T47D (cell line): ENCODE data around the gene LRRIQ1.

ENCODE experiments used
- DNase-seq, 2 experiments: peaks; one replicate each; pipeline versions ENCODE4 v3.0.0 to v3.0.0-alpha.2; 2011 to 2012; ENCODE audit warnings: low read depth in 1 of 2, low spot score in 1 of 2
- JUND ChIP-seq: IDR thresholded peaks from 2 replicates; pipeline ENCODE4 v1.6.1; 2012; ENCODE audit warnings: low read depth
- in situ Hi-C: cut with HindIII; loops from 2 replicates; pipeline ENCODE4 v1.10.0; 2016; ENCODE audit warnings: low sequenced_read_pairs, low pct_unique_long_range_greater_than_20kb

LRRIQ1 gene

GRCh38 chr12:85260896-85261295, 224.7 kb downstream of the LRRIQ1 start:
- no peak for DNase-seq
- in situ Hi-C loops: no loop called here
- TF ChIP-seq JUND: no peak

GRCh38 chr12:85266356-85266755, 230.2 kb downstream of the LRRIQ1 start:
- in situ Hi-C loops: no loop called here
- DNase-seq: no peak
- TF ChIP-seq JUND: no peak

- TF ChIP-seq JUND: no peak
- in situ Hi-C loops: no loop called here
- peak in 1 of 2 experiments; percentile 38 for DNase-seq
Measured at GRCh38 chr12:85273381-85274314, 237.5 kb downstream of the LRRIQ1 start.

GRCh38 chr12:85274315-85274651, 238.1 kb downstream of the LRRIQ1 start:
- no peak for DNase-seq
- in situ Hi-C loops: no loop called here
- TF ChIP-seq JUND: no peak

GRCh38 chr12:85275374-85275773, 239.2 kb downstream of the LRRIQ1 start:
- no peak for DNase-seq
- TF ChIP-seq JUND: no peak
- in situ Hi-C loops: no loop called here

- in situ Hi-C loops: no loop called here
- no peak for TF ChIP-seq JUND
- no peak for DNase-seq
Measured at GRCh38 chr12:85277191-85277590, 241.0 kb downstream of the LRRIQ1 start.

GRCh38 chr12:85277900-85278597, 241.9 kb downstream of the LRRIQ1 start:
- no peak for TF ChIP-seq JUND
- DNase-seq: no peak
- in situ Hi-C loops: no loop called here

GRCh38 chr12:85278598-85279448, 242.7 kb downstream of the LRRIQ1 start:
- TF ChIP-seq JUND: no peak
- in situ Hi-C loops: no loop called here
- DNase-seq: no peak

- in situ Hi-C loops: no loop called here
- TF ChIP-seq JUND: no peak
- DNase-seq: no peak
Measured at GRCh38 chr12:85279449-85280164, 243.5 kb downstream of the LRRIQ1 start.

- no peak for TF ChIP-seq JUND
- in situ Hi-C loops: no loop called here
- peak in 1 of 2 experiments; percentile 12 for DNase-seq
Measured at GRCh38 chr12:85280165-85280983, 244.2 kb downstream of the LRRIQ1 start, which contains the start of gene ALX1. TSS of gene ALX1 (plus strand) at chr12:85280220. CDS start at chr12:85280262, 42 bp downstream.

- no peak for DNase-seq
- TF ChIP-seq JUND: no peak
- in situ Hi-C loops: no loop called here
Measured at GRCh38 chr12:85280984-85281630, 245.0 kb downstream of the LRRIQ1 start.
